ENCODE measurements around the gene RFC3.

DNA sequence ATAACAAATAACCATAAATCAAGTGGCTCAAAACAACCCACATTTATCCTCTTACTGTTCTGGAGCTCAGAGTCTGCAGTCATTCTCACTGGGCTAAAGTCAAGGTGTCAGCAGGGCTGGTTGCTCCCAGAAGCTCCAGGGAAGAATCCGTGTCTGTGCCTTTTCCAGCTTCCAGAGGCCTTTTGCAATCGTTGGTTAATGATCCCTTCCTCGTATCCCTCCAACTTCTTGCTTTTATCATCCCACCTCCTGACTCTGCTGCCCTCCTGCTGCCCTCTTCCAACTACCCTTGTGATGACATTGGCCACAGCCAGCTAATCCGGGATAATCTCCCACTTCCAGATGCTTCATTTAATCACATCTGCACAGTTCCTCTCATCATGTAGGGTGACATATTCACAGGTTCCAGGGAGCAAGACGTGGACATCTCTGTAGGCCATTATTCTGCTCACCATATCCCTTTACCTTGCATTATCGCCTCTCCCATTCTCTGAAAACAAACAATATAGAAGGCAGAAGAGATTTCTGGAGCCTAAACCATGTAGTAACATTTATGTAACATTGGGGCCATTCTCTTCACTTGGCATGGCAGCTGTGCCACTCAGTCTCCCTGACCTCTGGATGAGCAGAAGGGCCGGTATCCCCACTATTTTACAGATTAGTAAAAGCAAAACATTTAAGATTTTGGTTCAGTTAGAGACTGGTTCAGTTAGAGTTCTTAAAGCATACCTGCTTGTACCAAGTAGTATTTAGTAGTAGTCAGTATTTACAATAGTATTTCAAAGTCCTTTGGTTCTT is 53.5 kb downstream of the RFC3 start:
- TF ChIP-seq, protein P1, sequence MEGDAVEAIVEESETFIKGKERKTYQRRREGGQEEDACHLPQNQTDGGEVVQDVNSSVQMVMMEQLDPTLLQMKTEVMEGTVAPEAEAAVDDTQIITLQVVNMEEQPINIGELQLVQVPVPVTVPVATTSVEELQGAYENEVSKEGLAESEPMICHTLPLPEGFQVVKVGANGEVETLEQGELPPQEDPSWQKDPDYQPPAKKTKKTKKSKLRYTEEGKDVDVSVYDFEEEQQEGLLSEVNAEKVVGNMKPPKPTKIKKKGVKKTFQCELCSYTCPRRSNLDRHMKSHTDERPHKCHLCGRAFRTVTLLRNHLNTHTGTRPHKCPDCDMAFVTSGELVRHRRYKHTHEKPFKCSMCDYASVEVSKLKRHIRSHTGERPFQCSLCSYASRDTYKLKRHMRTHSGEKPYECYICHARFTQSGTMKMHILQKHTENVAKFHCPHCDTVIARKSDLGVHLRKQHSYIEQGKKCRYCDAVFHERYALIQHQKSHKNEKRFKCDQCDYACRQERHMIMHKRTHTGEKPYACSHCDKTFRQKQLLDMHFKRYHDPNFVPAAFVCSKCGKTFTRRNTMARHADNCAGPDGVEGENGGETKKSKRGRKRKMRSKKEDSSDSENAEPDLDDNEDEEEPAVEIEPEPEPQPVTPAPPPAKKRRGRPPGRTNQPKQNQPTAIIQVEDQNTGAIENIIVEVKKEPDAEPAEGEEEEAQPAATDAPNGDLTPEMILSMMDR (IDR thresholded peaks at IDR 0.05), result no peak
- TF ChIP-seq POLR2AphosphoS5 (IDR thresholded peaks at IDR 0.05), result no peak
- TF ChIP-seq EP300 (IDR thresholded peaks at IDR 0.05), result no peak
- no peak for TF ChIP-seq POLR2A (IDR thresholded peaks at IDR 0.05; ENCODE audit: low read depth)

Data from esophagus muscularis mucosa (tissue), 4 donors.